Measurements from ENCODE around the gene PRKN. TPM values are rescaled to one million over a fixed set of nuclear protein-coding genes. Genes with fewer than 3 reads are reported as not detected.

PRKN gene
- total RNA-seq, 1 donor from 2014 or later, result 1.3 TPM

DNA sequence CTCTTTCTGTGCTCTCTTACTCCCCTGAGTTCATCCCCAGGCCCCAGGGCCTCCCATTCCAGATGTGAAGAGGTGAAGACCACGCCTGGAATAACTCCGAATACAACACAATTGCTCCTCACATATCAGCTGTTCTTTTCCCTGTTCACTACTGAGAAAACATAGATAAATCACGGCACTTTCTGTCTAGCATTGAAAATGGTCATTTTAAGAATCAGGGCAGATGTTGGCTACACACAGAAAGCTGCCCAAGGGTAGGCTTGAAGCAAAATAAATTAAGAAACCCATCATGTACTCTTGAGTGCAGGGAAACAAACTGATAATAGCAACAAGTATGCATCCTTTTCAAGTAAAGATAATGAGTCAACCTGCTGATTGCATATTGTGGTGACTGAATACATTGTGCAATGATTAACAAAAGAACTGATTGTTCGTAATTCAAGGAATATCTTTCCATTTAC is 382.5 kb downstream of the PRKN start:
- no peak overlapping the region for H3K27ac ChIP-seq (ENCODE audit: low read depth, low read length)
- H3K36me3 Mint-ChIP-seq (ENCODE audit: low read depth, unreplicated experiment), result no peaks in the 10 kb centered on the region
- H3K9me3 Mint-ChIP-seq (ENCODE audit: unreplicated experiment), result peaks cover 2% of the 10 kb centered on the region
- peak; percentile 70 for DNase-seq (ENCODE audit: low read depth)
- no peaks in the 10 kb centered on the region for H3K36me3 ChIP-seq (ENCODE audit: insufficient read depth, low read length)
- TF ChIP-seq, protein P1, sequence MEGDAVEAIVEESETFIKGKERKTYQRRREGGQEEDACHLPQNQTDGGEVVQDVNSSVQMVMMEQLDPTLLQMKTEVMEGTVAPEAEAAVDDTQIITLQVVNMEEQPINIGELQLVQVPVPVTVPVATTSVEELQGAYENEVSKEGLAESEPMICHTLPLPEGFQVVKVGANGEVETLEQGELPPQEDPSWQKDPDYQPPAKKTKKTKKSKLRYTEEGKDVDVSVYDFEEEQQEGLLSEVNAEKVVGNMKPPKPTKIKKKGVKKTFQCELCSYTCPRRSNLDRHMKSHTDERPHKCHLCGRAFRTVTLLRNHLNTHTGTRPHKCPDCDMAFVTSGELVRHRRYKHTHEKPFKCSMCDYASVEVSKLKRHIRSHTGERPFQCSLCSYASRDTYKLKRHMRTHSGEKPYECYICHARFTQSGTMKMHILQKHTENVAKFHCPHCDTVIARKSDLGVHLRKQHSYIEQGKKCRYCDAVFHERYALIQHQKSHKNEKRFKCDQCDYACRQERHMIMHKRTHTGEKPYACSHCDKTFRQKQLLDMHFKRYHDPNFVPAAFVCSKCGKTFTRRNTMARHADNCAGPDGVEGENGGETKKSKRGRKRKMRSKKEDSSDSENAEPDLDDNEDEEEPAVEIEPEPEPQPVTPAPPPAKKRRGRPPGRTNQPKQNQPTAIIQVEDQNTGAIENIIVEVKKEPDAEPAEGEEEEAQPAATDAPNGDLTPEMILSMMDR (IDR thresholded peaks at IDR 0.05; ENCODE audit: insufficient read depth, low read depth, low read length), result no peak
- no peak for TF ChIP-seq EZH2 (IDR thresholded peaks at IDR 0.05; ENCODE audit: insufficient read depth, low read length)
- no peaks in the 10 kb centered on the region for H3K27me3 ChIP-seq (ENCODE audit: insufficient read depth, low read length)
- no peak overlapping the region for H2AFZ ChIP-seq (ENCODE audit: low read depth, low read length)
- H3K79me2 ChIP-seq (ENCODE audit: insufficient read depth, low read length), result no peaks in the 10 kb centered on the region
- no peaks in the 10 kb centered on the region for H4K20me1 ChIP-seq (ENCODE audit: insufficient read depth, low read length)
- no peak overlapping the region for H3K4me3 ChIP-seq (ENCODE audit: insufficient read depth, low read depth, low read length)
- H3K4me2 ChIP-seq (ENCODE audit: low read length), result no peak overlapping the region
- no peak overlapping the region for H3K27ac Mint-ChIP-seq (ENCODE audit: unreplicated experiment)
- H3K9me3 ChIP-seq (ENCODE audit: insufficient read depth, low read depth, low read length), result no peaks in the 10 kb centered on the region
- no peak overlapping the region for H3K9ac ChIP-seq (ENCODE audit: low read length)
- H3K27me3 Mint-ChIP-seq (ENCODE audit: low read depth, unreplicated experiment), result no peaks in the 10 kb centered on the region
- no peaks in the 10 kb centered on the region for H3K4me1 ChIP-seq (ENCODE audit: insufficient read depth, low read length)
- no peak for FAIRE-seq
- no peaks in the 10 kb centered on the region for H3K4me1 Mint-ChIP-seq (ENCODE audit: low read depth, unreplicated experiment)
- H3K4me3 Mint-ChIP-seq (ENCODE audit: unreplicated experiment), result no peak overlapping the region

DNA sequence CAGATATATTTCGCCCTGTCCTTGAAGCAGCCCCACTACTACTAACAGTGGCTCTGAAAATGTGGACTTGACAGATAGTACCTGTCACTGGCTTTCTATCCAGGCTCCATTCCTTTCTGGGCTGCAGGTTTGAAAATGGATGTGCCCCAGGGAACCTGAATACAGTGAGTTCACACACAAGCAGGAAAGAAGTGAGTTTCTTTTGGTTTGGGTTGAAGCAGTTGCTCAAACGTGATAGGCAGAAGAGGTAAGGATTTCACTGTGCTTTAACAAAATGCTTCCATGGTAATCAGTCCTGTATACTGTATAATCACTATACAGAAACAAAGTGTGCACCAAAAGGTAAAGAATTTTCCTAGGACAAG is 382.9 kb downstream of the PRKN start:
- Histone ChIP-seq H3K27ac (ENCODE audit: low read depth, low read length) (no peak overlapping the region), H3K4me2 (ENCODE audit: low read length) (no peak overlapping the region), H3K4me1 (ENCODE audit: insufficient read depth, low read length) (no peaks in the 10 kb centered on the region), H2AFZ (ENCODE audit: low read depth, low read length) (no peak overlapping the region), H3K27me3 (ENCODE audit: insufficient read depth, low read length) (no peaks in the 10 kb centered on the region), H3K79me2 (ENCODE audit: insufficient read depth, low read length) (no peaks in the 10 kb centered on the region), H3K36me3 (ENCODE audit: insufficient read depth, low read length) (no peaks in the 10 kb centered on the region), H3K9ac (ENCODE audit: low read length) (no peak overlapping the region), H3K4me3 (ENCODE audit: insufficient read depth, low read depth, low read length) (no peak overlapping the region), H3K9me3 (ENCODE audit: insufficient read depth, low read depth, low read length) (no peaks in the 10 kb centered on the region), H4K20me1 (ENCODE audit: insufficient read depth, low read length) (no peaks in the 10 kb centered on the region)
- no peaks in the 10 kb centered on the region for H3K4me1 Mint-ChIP-seq (ENCODE audit: low read depth, unreplicated experiment)
- no peak overlapping the region for H3K4me3 Mint-ChIP-seq (ENCODE audit: unreplicated experiment)
- no peak overlapping the region for H3K27ac Mint-ChIP-seq (ENCODE audit: unreplicated experiment)
- no peaks in the 10 kb centered on the region for H3K36me3 Mint-ChIP-seq (ENCODE audit: low read depth, unreplicated experiment)
- no peak for TF ChIP-seq EZH2 (IDR thresholded peaks at IDR 0.05; ENCODE audit: insufficient read depth, low read length)
- TF ChIP-seq, protein P1 (IDR thresholded peaks at IDR 0.05; ENCODE audit: insufficient read depth, low read depth, low read length), result no peak
- H3K9me3 Mint-ChIP-seq (ENCODE audit: unreplicated experiment), result peaks cover 2% of the 10 kb centered on the region
- DNase-seq (ENCODE audit: low read depth) (no peak), FAIRE-seq (no peak)
- H3K27me3 Mint-ChIP-seq (ENCODE audit: low read depth, unreplicated experiment), result no peaks in the 10 kb centered on the region

DNA sequence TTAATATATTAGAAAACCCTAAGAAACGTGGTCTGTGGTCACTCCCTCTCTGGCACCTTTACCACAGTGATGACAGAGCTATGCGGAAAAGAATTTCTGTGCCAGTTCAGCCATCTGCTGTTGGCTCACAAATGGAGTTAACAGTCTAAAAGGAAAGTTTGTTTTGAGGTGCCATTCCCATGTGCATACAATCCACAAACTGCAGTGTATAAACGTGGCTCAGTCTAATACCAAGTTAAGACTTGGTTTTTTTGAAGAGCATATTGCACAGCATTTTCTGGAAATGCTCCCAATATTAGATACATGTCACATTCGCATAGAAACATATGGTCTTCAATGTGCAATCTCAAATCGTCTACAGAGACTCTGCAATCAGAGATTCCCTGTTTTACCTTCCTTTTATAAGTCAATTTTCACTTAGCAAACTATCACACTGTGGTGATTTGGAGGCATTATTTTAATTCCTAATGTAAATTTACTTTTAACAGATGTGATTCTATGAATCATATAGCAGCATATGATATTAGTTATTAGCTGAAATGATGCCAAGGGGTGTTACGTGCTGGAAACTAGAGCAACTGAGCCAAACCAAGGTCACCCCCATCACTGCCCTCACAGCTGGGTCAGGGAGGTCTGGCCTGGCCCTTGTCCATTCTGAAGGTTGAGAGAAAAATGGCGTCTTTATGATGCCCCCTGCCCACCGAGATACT is 383.5 kb downstream of the PRKN start:
- peaks cover 2% of the 10 kb centered on the region for H3K9me3 Mint-ChIP-seq (ENCODE audit: unreplicated experiment)
- H3K4me1 Mint-ChIP-seq (ENCODE audit: low read depth, unreplicated experiment), result no peaks in the 10 kb centered on the region
- H3K27ac Mint-ChIP-seq (ENCODE audit: unreplicated experiment), result no peak overlapping the region
- no peak overlapping the region for H3K4me2 ChIP-seq (ENCODE audit: low read length)
- DNase-seq (ENCODE audit: low read depth), result peak; percentile 40
- no peaks in the 10 kb centered on the region for H3K27me3 Mint-ChIP-seq (ENCODE audit: low read depth, unreplicated experiment)
- H3K36me3 ChIP-seq (ENCODE audit: insufficient read depth, low read length), result no peaks in the 10 kb centered on the region
- FAIRE-seq, result no peak
- no peak for TF ChIP-seq EZH2 (IDR thresholded peaks at IDR 0.05; ENCODE audit: insufficient read depth, low read length)
- TF ChIP-seq, protein P1 (IDR thresholded peaks at IDR 0.05; ENCODE audit: insufficient read depth, low read depth, low read length), result no peak
- H3K4me3 Mint-ChIP-seq (ENCODE audit: unreplicated experiment), result no peak overlapping the region
- H3K4me1 ChIP-seq (ENCODE audit: insufficient read depth, low read length), result no peaks in the 10 kb centered on the region
- H3K27ac ChIP-seq (ENCODE audit: low read depth, low read length), result no peak overlapping the region
- no peak overlapping the region for H2AFZ ChIP-seq (ENCODE audit: low read depth, low read length)
- H3K9me3 ChIP-seq (ENCODE audit: insufficient read depth, low read depth, low read length), result no peaks in the 10 kb centered on the region
- no peaks in the 10 kb centered on the region for H3K79me2 ChIP-seq (ENCODE audit: insufficient read depth, low read length)
- no peaks in the 10 kb centered on the region for H3K36me3 Mint-ChIP-seq (ENCODE audit: low read depth, unreplicated experiment)
- no peaks in the 10 kb centered on the region for H3K27me3 ChIP-seq (ENCODE audit: insufficient read depth, low read length)
- no peaks in the 10 kb centered on the region for H4K20me1 ChIP-seq (ENCODE audit: insufficient read depth, low read length)
- no peak overlapping the region for H3K4me3 ChIP-seq (ENCODE audit: insufficient read depth, low read depth, low read length)
- no peak overlapping the region for H3K9ac ChIP-seq (ENCODE audit: low read length)
